Activated CD8-positive, alpha-beta memory T cell treated with anti-CD3 and anti-CD28 coated beads, Interleukin-2, amount 50 U/mL, for 24 hours (primary cell): Measurements from ENCODE around the gene SORBS2.

Experiments
- DNase-seq: peaks from one replicate; pipeline ENCODE4 v3.0.0-alpha.2; 2020; ENCODE audit errors: extremely low read depth

Gene SORBS2

GRCh38 chr4:185805262-185805802, 6.7 kb downstream of the SORBS2 start:
- no peak for DNase-seq

GRCh38 chr4:185803022-185803421, 9.0 kb downstream of the SORBS2 start:
- no peak for DNase-seq

GRCh38 chr4:185801471-185801870, 10.5 kb downstream of the SORBS2 start:
- DNase-seq, result no peak

- no peak for DNase-seq
Observed at GRCh38 chr4:185800266-185800945, 11.6 kb downstream of the SORBS2 start.

GRCh38 chr4:185799442-185799841, 12.6 kb downstream of the SORBS2 start:
- no peak for DNase-seq

- no peak for DNase-seq
Observed at GRCh38 chr4:185797596-185798338, 14.2 kb downstream of the SORBS2 start.

- no peak for DNase-seq
Observed at GRCh38 chr4:185797018-185797417, 15.0 kb downstream of the SORBS2 start.

- no peak for DNase-seq
Observed at GRCh38 chr4:185796176-185796575, 15.8 kb downstream of the SORBS2 start.

- DNase-seq, result no peak
Observed at GRCh38 chr4:185794637-185795036, 17.4 kb downstream of the SORBS2 start.

- no peak for DNase-seq
Observed at GRCh38 chr4:185793716-185794115, 18.3 kb downstream of the SORBS2 start.

- no peak for DNase-seq
Observed at GRCh38 chr4:185793116-185793485, 18.9 kb downstream of the SORBS2 start.

- no peak for DNase-seq
Observed at GRCh38 chr4:185792384-185793115, 19.4 kb downstream of the SORBS2 start.

- DNase-seq, result no peak
Observed at GRCh38 chr4:185787926-185788679, 23.9 kb downstream of the SORBS2 start.

- no peak for DNase-seq
Observed at GRCh38 chr4:185786422-185786821, 25.6 kb downstream of the SORBS2 start.

GRCh38 chr4:185783574-185783973, 28.4 kb downstream of the SORBS2 start:
- no peak for DNase-seq

- no peak for DNase-seq
Observed at GRCh38 chr4:185782523-185782922, 29.5 kb downstream of the SORBS2 start.

GRCh38 chr4:185781555-185782215, 30.3 kb downstream of the SORBS2 start:
- no peak for DNase-seq

GRCh38 chr4:185780472-185780871, 31.5 kb downstream of the SORBS2 start:
- no peak for DNase-seq

- DNase-seq, result no peak
Observed at GRCh38 chr4:185779517-185779916, 32.5 kb downstream of the SORBS2 start.

GRCh38 chr4:185778307-185778706, 33.7 kb downstream of the SORBS2 start:
- DNase-seq, result no peak
